Colonic mucosa (tissue), 4 donors: ENCODE results near the gene TPP1. TPM values are rescaled to one million over a fixed set of nuclear protein-coding genes. Genes with fewer than 3 reads are reported as not detected.

Experiments
- DNase-seq: peaks from one replicate; pipeline ENCODE4 v3.0.0-alpha.2; 2020
- H3K27ac ChIP-seq: fragments of 200-600 bp; one replicate; pipeline ENCODE4 v1.8.0; 2021
- H3K27me3 ChIP-seq: fragments of 200-600 bp; one replicate; pipeline ENCODE4 v1.8.0; 2021
- H3K36me3 ChIP-seq: fragments of 200-600 bp; one replicate; pipeline ENCODE4 v1.8.0; 2021
- H3K4me1 ChIP-seq: fragments of 200-600 bp; one replicate; pipeline ENCODE4 v1.8.0; 2021; ENCODE audit warnings: mild to moderate bottlenecking
- H3K4me3 ChIP-seq: fragments of 200-600 bp; one replicate; pipeline ENCODE4 v1.8.0; 2021
- H3K9ac ChIP-seq, 2 donors: one replicate each; pipeline ENCODE4 v1.7.0; 2013; ENCODE audit warnings: control low read depth in 2 of 2, low read depth in 2 of 2, low read length in 2 of 2
- H3K9me3 ChIP-seq: fragments of 200-600 bp; one replicate; pipeline ENCODE4 v1.8.0; 2021
- CTCF ChIP-seq: fragments of 200-600 bp; IDR thresholded peaks from one replicate; pipeline ENCODE4 v1.8.0; 2022; ENCODE audit warnings: antibody characterized with exemption, mild to moderate bottlenecking
- intact Hi-C: fragments of 100-400 bp; cut with DNase I; formaldehyde crosslinking; loops from one replicate; pipeline ENCODE4 v1.14.1; 2022
- total RNA-seq, 2 donors: library from RNA; stranded (reverse); fragmentation: NEBNext Ultra II Directional in 1 of 2; extraction: Animal tissue kit (Norgen Biotek cat#: 25700) in 1 of 2; gene quantifications; one replicate each; pipeline ENCODE4 v1.2.1, GENCODE V29; 2021
- donor health status: healthy.
- donor health status: DM: no; HTN: no; CAD: no.
- donor health status: DM: no; HTN: no; CAD: no.

TPP1 gene
- total RNA-seq, 2 donors from 2014 or later = 83.4 to 123 TPM

- H3K27ac ChIP-seq = no peak overlapping the region
- TF ChIP-seq CTCF = no peak
- intact Hi-C loops = no loop called here
Measured at GRCh38 chr11:6663794-6664469, 44.7 kb upstream of the TPP1 start.

GRCh38 chr11:6660712-6661111, 41.5 kb upstream of the TPP1 start:
- Histone ChIP-seq H3K9ac (no peak overlapping the region), H3K27ac (no peak overlapping the region), H3K36me3 (no peaks in the 10 kb centered on the region), H3K4me1 (no peaks in the 10 kb centered on the region), H3K27me3 (no peaks in the 10 kb centered on the region), H3K4me3 (no peak overlapping the region), H3K9me3 (no peaks in the 10 kb centered on the region)
- intact Hi-C loops = no loop called here
- no peak for TF ChIP-seq CTCF
- DNase-seq = no peak

More at GRCh38 chr11:6663794-6664469, 44.7 kb upstream of the TPP1 start:
- Histone ChIP-seq H3K36me3 (no peaks in the 10 kb centered on the region), H3K9me3 (no peaks in the 10 kb centered on the region), H3K27me3 (no peaks in the 10 kb centered on the region), H3K9ac (no peak overlapping the region), H3K4me1 (no peaks in the 10 kb centered on the region), H3K4me3 (no peak overlapping the region)
- no peak for DNase-seq

- Histone ChIP-seq H3K9me3 (no peaks in the 10 kb centered on the region), H3K4me1 (no peaks in the 10 kb centered on the region), H3K9ac (no peak overlapping the region), H3K36me3 (no peaks in the 10 kb centered on the region), H3K27me3 (peaks cover 3% of the 10 kb centered on the region), H3K27ac (no peak overlapping the region), H3K4me3 (no peak overlapping the region)
- TF ChIP-seq CTCF = no peak
- DNase-seq = no peak
- intact Hi-C loops = no loop called here
Measured at GRCh38 chr11:6658647-6659046, 39.4 kb upstream of the TPP1 start.

GRCh38 chr11:6657346-6657745, 38.1 kb upstream of the TPP1 start:
- intact Hi-C loops = no loop called here
- no peak overlapping the region for H3K27ac ChIP-seq
- no peaks in the 10 kb centered on the region for H3K9me3 ChIP-seq
- no peak overlapping the region for H3K9ac ChIP-seq
- no peak overlapping the region for H3K4me3 ChIP-seq
- H3K27me3 ChIP-seq = peaks cover 3% of the 10 kb centered on the region
- TF ChIP-seq CTCF = no peak
- no peaks in the 10 kb centered on the region for H3K4me1 ChIP-seq
- no peaks in the 10 kb centered on the region for H3K36me3 ChIP-seq
- no peak for DNase-seq

GRCh38 chr11:6656936-6657335, 37.7 kb upstream of the TPP1 start:
- Histone ChIP-seq H3K36me3 (no peaks in the 10 kb centered on the region), H3K27me3 (peaks cover 3% of the 10 kb centered on the region), H3K9me3 (no peaks in the 10 kb centered on the region), H3K9ac (no peak overlapping the region), H3K4me1 (no peaks in the 10 kb centered on the region), H3K4me3 (no peak overlapping the region), H3K27ac (no peak overlapping the region)
- intact Hi-C loops = no loop called here
- no peak for TF ChIP-seq CTCF
- DNase-seq = no peak
